ENCODE measurements around the gene CCDC148.

DNA sequence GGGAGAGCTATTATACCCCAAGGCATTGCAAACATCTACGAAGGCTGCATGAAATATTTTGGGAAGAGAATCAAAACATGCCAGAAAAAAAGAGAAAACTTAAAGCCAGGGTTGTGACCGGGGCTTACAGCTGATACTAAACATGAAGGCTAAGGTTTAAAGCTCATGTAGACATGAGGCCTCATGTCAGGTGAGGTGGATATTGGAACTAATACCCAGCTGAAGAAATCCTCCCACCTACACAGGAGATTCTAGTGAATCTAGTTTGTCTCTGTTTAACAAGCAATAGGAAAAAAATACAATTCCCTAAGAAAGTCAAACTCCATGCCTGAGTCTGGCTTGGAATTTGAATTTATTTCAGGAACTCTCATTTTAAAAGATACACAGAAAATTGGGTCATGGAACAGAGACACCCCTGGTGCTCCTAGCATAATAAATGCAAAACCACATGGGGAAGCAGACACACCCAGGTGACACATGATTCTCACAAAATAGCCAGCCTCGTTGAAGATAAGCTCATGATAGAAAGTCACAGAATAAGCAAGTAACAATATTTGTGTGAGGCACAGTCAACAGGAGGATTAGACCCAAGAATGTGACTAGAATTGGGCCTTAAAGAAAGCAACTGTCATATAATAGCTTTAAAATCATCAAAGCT, 312.7 kb downstream of the CCDC148 start:
- TF ChIP-seq, protein P1, sequence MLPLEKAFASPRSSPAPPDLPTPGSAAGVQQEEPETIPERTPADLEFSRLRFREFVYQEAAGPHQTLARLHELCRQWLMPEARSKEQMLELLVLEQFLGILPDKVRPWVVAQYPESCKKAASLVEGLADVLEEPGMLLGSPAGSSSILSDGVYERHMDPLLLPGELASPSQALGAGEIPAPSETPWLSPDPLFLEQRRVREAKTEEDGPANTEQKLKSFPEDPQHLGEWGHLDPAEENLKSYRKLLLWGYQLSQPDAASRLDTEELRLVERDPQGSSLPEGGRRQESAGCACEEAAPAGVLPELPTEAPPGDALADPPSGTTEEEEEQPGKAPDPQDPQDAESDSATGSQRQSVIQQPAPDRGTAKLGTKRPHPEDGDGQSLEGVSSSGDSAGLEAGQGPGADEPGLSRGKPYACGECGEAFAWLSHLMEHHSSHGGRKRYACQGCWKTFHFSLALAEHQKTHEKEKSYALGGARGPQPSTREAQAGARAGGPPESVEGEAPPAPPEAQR (CRISPR knock-in tag; IDR thresholded peaks at IDR 0.05) = no peak
- TF ChIP-seq, protein P2, sequence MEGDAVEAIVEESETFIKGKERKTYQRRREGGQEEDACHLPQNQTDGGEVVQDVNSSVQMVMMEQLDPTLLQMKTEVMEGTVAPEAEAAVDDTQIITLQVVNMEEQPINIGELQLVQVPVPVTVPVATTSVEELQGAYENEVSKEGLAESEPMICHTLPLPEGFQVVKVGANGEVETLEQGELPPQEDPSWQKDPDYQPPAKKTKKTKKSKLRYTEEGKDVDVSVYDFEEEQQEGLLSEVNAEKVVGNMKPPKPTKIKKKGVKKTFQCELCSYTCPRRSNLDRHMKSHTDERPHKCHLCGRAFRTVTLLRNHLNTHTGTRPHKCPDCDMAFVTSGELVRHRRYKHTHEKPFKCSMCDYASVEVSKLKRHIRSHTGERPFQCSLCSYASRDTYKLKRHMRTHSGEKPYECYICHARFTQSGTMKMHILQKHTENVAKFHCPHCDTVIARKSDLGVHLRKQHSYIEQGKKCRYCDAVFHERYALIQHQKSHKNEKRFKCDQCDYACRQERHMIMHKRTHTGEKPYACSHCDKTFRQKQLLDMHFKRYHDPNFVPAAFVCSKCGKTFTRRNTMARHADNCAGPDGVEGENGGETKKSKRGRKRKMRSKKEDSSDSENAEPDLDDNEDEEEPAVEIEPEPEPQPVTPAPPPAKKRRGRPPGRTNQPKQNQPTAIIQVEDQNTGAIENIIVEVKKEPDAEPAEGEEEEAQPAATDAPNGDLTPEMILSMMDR (IDR thresholded peaks at IDR 0.05) = no peak
- TF ChIP-seq, protein P3, sequence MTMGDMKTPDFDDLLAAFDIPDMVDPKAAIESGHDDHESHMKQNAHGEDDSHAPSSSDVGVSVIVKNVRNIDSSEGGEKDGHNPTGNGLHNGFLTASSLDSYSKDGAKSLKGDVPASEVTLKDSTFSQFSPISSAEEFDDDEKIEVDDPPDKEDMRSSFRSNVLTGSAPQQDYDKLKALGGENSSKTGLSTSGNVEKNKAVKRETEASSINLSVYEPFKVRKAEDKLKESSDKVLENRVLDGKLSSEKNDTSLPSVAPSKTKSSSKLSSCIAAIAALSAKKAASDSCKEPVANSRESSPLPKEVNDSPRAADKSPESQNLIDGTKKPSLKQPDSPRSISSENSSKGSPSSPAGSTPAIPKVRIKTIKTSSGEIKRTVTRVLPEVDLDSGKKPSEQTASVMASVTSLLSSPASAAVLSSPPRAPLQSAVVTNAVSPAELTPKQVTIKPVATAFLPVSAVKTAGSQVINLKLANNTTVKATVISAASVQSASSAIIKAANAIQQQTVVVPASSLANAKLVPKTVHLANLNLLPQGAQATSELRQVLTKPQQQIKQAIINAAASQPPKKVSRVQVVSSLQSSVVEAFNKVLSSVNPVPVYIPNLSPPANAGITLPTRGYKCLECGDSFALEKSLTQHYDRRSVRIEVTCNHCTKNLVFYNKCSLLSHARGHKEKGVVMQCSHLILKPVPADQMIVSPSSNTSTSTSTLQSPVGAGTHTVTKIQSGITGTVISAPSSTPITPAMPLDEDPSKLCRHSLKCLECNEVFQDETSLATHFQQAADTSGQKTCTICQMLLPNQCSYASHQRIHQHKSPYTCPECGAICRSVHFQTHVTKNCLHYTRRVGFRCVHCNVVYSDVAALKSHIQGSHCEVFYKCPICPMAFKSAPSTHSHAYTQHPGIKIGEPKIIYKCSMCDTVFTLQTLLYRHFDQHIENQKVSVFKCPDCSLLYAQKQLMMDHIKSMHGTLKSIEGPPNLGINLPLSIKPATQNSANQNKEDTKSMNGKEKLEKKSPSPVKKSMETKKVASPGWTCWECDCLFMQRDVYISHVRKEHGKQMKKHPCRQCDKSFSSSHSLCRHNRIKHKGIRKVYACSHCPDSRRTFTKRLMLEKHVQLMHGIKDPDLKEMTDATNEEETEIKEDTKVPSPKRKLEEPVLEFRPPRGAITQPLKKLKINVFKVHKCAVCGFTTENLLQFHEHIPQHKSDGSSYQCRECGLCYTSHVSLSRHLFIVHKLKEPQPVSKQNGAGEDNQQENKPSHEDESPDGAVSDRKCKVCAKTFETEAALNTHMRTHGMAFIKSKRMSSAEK (CRISPR knock-in tag; IDR thresholded peaks at IDR 0.05; ENCODE audit: borderline replicate concordance) = no peak
- TF ChIP-seq ZNF121 (CRISPR knock-in tag; IDR thresholded peaks at IDR 0.05) = no peak
- TF ChIP-seq, protein P4, sequence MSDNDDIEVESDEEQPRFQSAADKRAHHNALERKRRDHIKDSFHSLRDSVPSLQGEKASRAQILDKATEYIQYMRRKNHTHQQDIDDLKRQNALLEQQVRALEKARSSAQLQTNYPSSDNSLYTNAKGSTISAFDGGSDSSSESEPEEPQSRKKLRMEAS (CRISPR knock-in tag; IDR thresholded peaks at IDR 0.05) = no peak
- TF ChIP-seq, protein P5, sequence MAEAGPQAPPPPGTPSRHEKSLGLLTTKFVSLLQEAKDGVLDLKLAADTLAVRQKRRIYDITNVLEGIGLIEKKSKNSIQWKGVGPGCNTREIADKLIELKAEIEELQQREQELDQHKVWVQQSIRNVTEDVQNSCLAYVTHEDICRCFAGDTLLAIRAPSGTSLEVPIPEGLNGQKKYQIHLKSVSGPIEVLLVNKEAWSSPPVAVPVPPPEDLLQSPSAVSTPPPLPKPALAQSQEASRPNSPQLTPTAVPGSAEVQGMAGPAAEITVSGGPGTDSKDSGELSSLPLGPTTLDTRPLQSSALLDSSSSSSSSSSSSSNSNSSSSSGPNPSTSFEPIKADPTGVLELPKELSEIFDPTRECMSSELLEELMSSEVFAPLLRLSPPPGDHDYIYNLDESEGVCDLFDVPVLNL (CRISPR knock-in tag; IDR thresholded peaks at IDR 0.05; ENCODE audit: borderline replicate concordance, low read depth) = no peak
- TF ChIP-seq TEAD1 (CRISPR knock-in tag; IDR thresholded peaks at IDR 0.05) = no peak
- TF ChIP-seq ZNF416 (CRISPR knock-in tag; IDR thresholded peaks at IDR 0.05) = no peak
- TF ChIP-seq, protein P6, sequence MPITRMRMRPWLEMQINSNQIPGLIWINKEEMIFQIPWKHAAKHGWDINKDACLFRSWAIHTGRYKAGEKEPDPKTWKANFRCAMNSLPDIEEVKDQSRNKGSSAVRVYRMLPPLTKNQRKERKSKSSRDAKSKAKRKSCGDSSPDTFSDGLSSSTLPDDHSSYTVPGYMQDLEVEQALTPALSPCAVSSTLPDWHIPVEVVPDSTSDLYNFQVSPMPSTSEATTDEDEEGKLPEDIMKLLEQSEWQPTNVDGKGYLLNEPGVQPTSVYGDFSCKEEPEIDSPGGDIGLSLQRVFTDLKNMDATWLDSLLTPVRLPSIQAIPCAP (CRISPR knock-in tag; IDR thresholded peaks at IDR 0.05) = no peak
- TF ChIP-seq SP1 (CRISPR knock-in tag; conservative IDR thresholded peaks at IDR 0.05) = no peak
- no peak for TF ChIP-seq NR3C1 (CRISPR knock-in tag; conservative IDR thresholded peaks at IDR 0.05; ENCODE audit: low read depth)
- TF ChIP-seq FOXJ3 (CRISPR knock-in tag; IDR thresholded peaks at IDR 0.05; ENCODE audit: borderline replicate concordance) = no peak
